Measurements from ENCODE around the gene CCDC91. TPM values are rescaled to one million over a fixed set of nuclear protein-coding genes. Genes with fewer than 3 reads are reported as not detected.
"Not testable (repeated sequence)": the region's sequence is repeated elsewhere in the genome, so short reads cannot be mapped to it uniquely, and the experiment has no call there.

The CCDC91 gene
- total RNA-seq, 1 experiment from 2014 or later = 26.8 TPM

DNA sequence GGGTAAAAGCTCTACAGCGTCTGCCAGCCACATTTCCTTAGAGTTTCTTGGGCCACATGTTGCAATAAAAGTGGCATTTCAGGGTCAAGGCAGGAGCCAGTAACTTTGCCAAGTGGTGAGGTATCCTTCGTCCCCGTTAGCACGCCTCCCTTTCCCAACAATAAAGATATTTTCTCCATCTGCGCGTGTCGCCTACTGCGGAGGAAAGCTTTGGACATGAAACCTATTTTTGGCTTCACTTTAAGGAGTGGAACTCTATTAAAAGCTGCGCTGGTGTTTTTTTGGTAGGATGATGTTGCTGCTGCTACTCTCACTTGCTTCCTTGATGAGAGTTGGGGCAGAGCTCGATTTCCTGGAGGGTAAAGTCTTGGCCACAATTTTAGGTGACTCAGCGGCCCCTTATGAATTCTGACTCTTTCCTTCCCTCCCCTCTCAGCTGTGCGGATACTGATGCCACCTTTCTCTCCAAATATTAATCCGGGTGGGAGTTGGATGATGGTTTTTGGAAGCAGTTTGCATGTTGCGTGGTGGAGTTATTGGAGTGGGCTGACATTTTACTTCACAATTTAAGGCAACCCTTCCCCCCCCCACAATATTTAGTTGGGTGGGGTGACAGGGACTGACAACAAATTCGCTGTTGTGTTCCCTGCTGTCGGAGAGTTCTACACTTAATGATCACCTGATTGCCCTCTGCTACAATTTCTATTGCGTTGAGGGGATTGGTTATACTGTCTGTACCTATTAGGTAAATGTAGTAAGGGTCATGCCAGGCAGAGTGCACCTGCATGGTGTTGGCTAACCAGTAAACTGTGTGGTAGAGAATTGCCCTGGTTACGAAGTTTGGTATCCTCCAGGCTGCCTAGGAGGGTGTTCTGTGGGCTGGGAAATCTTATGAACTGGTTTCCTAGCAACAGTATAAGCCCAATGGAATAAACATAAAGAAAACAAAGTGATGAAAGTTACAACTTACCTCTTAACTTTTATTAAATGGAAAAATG is 1.1 kb downstream of the CCDC91 start:
- no peaks in the 10 kb centered on the region for H3K9me3 ChIP-seq (ENCODE audit: low read depth, low read length, poor library complexity, severe bottlenecking)
- CTCF ChIA-PET = no interaction called here
- TF ChIP-seq, protein P1, sequence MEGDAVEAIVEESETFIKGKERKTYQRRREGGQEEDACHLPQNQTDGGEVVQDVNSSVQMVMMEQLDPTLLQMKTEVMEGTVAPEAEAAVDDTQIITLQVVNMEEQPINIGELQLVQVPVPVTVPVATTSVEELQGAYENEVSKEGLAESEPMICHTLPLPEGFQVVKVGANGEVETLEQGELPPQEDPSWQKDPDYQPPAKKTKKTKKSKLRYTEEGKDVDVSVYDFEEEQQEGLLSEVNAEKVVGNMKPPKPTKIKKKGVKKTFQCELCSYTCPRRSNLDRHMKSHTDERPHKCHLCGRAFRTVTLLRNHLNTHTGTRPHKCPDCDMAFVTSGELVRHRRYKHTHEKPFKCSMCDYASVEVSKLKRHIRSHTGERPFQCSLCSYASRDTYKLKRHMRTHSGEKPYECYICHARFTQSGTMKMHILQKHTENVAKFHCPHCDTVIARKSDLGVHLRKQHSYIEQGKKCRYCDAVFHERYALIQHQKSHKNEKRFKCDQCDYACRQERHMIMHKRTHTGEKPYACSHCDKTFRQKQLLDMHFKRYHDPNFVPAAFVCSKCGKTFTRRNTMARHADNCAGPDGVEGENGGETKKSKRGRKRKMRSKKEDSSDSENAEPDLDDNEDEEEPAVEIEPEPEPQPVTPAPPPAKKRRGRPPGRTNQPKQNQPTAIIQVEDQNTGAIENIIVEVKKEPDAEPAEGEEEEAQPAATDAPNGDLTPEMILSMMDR (conservative IDR thresholded peaks at IDR 0.05; ENCODE audit: low read depth, low read length) = no peak
- TF ChIP-seq EZH2 (IDR thresholded peaks at IDR 0.05; ENCODE audit: borderline replicate concordance, low read depth, low read length, poor library complexity, severe bottlenecking) = no peak
- H3K27me3 ChIP-seq (replicated peaks; ENCODE audit: insufficient read depth, low read depth, low read length, poor library complexity) = no peaks in the 10 kb centered on the region
- no peaks in the 10 kb centered on the region for H3K36me3 ChIP-seq (ENCODE audit: insufficient read depth, low read length, poor library complexity, severe bottlenecking)
- TSS peak; percentile 38 for BruUV-seq (replicated peaks)
- intact Hi-C loops (cut with micrococcal nuclease; ENCODE audit: unreplicated experiment) = no loop called here
- peak; percentile 40 for DNase-seq (ENCODE audit: low spot score)
- H3K4me1 ChIP-seq (ENCODE audit: insufficient read depth, low read length, poor library complexity, severe bottlenecking) = peaks cover 3% of the 10 kb centered on the region
- POLR2A ChIA-PET (ENCODE audit: low non-redundant PET) = interaction anchor here (0.7 kb wide), 1 partner anchor 148 kb away, joined by 4 read pairs; no protein-coding TSS in a partner anchor
- H3K4me3 ChIP-seq (ENCODE audit: low read depth, low read length, poor library complexity, severe bottlenecking) = peak overlapping the region; percentile 85
- H3K27ac ChIP-seq (ENCODE audit: low read depth, low read length, poor library complexity, severe bottlenecking) = peak overlapping the region; percentile 87

DNA sequence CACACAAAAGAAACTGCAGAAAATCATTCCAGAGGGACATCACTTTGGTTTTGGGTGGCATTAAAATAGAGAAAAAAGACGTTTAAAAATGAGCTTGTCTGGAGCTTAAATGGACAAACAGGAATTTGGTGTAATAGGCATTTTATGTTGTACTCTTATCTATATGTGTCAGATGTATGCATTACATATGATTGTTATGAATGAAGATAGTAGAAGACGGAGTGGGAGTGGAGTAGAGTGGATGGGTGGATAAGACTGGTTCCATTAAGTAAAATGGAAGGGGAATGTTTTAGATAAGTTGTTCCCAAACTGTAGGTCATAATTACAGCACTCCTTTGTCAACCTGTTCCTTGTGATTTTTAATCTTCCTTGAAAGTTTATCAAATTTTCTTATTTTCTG is 1.9 kb downstream of the CCDC91 start:
- BruUV-seq (replicated peaks) = no TSS peak
- H3K4me1 ChIP-seq (ENCODE audit: insufficient read depth, low read length, poor library complexity, severe bottlenecking) = peaks cover 3% of the 10 kb centered on the region
- CTCF ChIA-PET = no interaction called here
- DNase-seq (ENCODE audit: low spot score) = no peak
- no peak overlapping the region for H3K27ac ChIP-seq (ENCODE audit: low read depth, low read length, poor library complexity, severe bottlenecking)
- intact Hi-C loops (cut with micrococcal nuclease; ENCODE audit: unreplicated experiment) = no loop called here
- no peak overlapping the region for H3K4me3 ChIP-seq (ENCODE audit: low read depth, low read length, poor library complexity, severe bottlenecking)
- H3K9me3 ChIP-seq (ENCODE audit: low read depth, low read length, poor library complexity, severe bottlenecking) = no peaks in the 10 kb centered on the region
- H3K27me3 ChIP-seq (replicated peaks; ENCODE audit: insufficient read depth, low read depth, low read length, poor library complexity) = no peaks in the 10 kb centered on the region
- POLR2A ChIA-PET (ENCODE audit: low non-redundant PET) = interaction anchor here (0.6 kb wide), 1 partner anchor 100 kb away, joined by 3 read pairs; no protein-coding TSS in a partner anchor
- TF ChIP-seq, protein P1 (conservative IDR thresholded peaks at IDR 0.05; ENCODE audit: low read depth, low read length) = no peak
- TF ChIP-seq EZH2 (IDR thresholded peaks at IDR 0.05; ENCODE audit: borderline replicate concordance, low read depth, low read length, poor library complexity, severe bottlenecking) = no peak
- no peaks in the 10 kb centered on the region for H3K36me3 ChIP-seq (ENCODE audit: insufficient read depth, low read length, poor library complexity, severe bottlenecking)

DNA sequence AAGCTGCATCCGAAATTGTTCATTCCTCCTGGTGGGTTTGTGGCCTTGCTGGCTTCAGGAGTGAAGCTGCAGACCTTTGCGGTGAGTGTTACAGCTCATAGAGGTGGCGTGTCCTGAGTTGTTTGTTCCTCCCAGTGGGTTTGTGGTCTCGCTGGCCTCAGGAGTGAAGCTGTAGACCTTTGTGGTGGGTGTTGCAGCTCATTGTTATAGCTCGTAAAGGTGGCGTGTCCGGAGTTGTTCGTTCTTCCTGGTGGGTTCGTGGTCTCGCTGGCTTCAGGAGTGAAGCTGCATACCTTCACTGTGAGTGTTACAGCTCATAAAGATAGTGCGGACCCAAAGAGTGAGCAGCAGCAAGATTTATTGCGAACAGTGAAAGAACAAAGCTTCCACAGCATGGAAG is 4.4 kb downstream of the CCDC91 start:
- H3K9me3 ChIP-seq (ENCODE audit: low read depth, low read length, poor library complexity, severe bottlenecking); H3K27ac ChIP-seq (ENCODE audit: low read depth, low read length, poor library complexity, severe bottlenecking); H3K27me3 ChIP-seq (replicated peaks; ENCODE audit: insufficient read depth, low read depth, low read length, poor library complexity); CTCF ChIA-PET; H3K4me3 ChIP-seq (ENCODE audit: low read depth, low read length, poor library complexity, severe bottlenecking); H3K4me1 ChIP-seq (ENCODE audit: insufficient read depth, low read length, poor library complexity, severe bottlenecking); H3K36me3 ChIP-seq (ENCODE audit: insufficient read depth, low read length, poor library complexity, severe bottlenecking); DNase-seq (ENCODE audit: low spot score); intact Hi-C loops (cut with micrococcal nuclease; ENCODE audit: unreplicated experiment); POLR2A ChIA-PET (ENCODE audit: low non-redundant PET); BruUV-seq (replicated peaks): not testable (repeated sequence)

DNA sequence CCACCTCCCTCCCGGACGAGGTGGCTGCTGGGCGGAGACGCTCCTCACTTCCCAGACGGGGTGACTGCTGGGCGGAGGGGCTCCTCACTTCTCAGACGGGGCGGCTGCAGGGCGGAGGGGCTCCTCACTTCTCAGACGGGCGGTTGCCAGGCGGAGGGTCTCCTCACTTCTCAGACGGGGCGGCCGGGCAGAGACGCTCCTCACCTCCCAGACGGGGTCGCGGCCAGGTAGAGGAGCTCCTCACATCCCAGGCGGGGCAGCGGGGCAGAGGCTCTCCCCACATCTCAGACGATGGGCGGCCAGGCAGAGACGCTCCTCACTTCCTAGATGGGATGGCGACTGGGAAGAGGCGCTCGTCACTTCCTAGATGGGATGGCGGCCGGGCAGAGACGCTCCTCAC is 10.9 kb downstream of the CCDC91 start:
- H3K27me3 ChIP-seq (replicated peaks; ENCODE audit: insufficient read depth, low read depth, low read length, poor library complexity); H3K4me1 ChIP-seq (ENCODE audit: insufficient read depth, low read length, poor library complexity, severe bottlenecking); DNase-seq (ENCODE audit: low spot score); H3K36me3 ChIP-seq (ENCODE audit: insufficient read depth, low read length, poor library complexity, severe bottlenecking); H3K9me3 ChIP-seq (ENCODE audit: low read depth, low read length, poor library complexity, severe bottlenecking); H3K27ac ChIP-seq (ENCODE audit: low read depth, low read length, poor library complexity, severe bottlenecking); H3K4me3 ChIP-seq (ENCODE audit: low read depth, low read length, poor library complexity, severe bottlenecking); intact Hi-C loops (cut with micrococcal nuclease; ENCODE audit: unreplicated experiment); CTCF ChIA-PET; POLR2A ChIA-PET (ENCODE audit: low non-redundant PET); BruUV-seq (replicated peaks): not testable (repeated sequence)

All from A673 (cell line).